Measurements from ENCODE around the gene PAPOLB.

Gene PAPOLB

GRCh38 chr7:4828720-4829383, 33.0 kb downstream of the PAPOLB start:
- DNase-seq (ENCODE audit: low spot score): no peak
- TF ChIP-seq CTCF (IDR thresholded peaks at IDR 0.05; ENCODE audit: extremely low read depth, insufficient read depth, missing control alignments): no peak
- in situ Hi-C loops (cut with MboI; ENCODE audit: low pct_unique_long_range_greater_than_20kb, low sequenced_read_pairs, unreplicated experiment): loop anchor here (25.0 kb wide), 1 partner anchor 258 kb away; no protein-coding TSS in a partner anchor

GRCh38 chr7:4825081-4825480, 36.7 kb downstream of the PAPOLB start:
- in situ Hi-C loops (cut with MboI; ENCODE audit: low pct_unique_long_range_greater_than_20kb, low sequenced_read_pairs, unreplicated experiment): loop anchor here (25.0 kb wide), 1 partner anchor 262 kb away; no protein-coding TSS in a partner anchor
- DNase-seq (ENCODE audit: low spot score): no peak
- TF ChIP-seq CTCF (IDR thresholded peaks at IDR 0.05; ENCODE audit: extremely low read depth, insufficient read depth, missing control alignments): no peak

- DNase-seq (ENCODE audit: low spot score): no peak
- TF ChIP-seq CTCF (IDR thresholded peaks at IDR 0.05; ENCODE audit: extremely low read depth, insufficient read depth, missing control alignments): no peak
- in situ Hi-C loops (cut with MboI; ENCODE audit: low pct_unique_long_range_greater_than_20kb, low sequenced_read_pairs, unreplicated experiment): no loop called here
Measured at GRCh38 chr7:4824120-4824775, 37.6 kb downstream of the PAPOLB start.

- in situ Hi-C loops (cut with MboI; ENCODE audit: low pct_unique_long_range_greater_than_20kb, low sequenced_read_pairs, unreplicated experiment): no loop called here
- no peak for TF ChIP-seq CTCF (IDR thresholded peaks at IDR 0.05; ENCODE audit: extremely low read depth, insufficient read depth, missing control alignments)
Measured at GRCh38 chr7:4823441-4824119, 38.2 kb downstream of the PAPOLB start.

GRCh38 chr7:4822677-4823076, 39.2 kb downstream of the PAPOLB start:
- TF ChIP-seq CTCF (IDR thresholded peaks at IDR 0.05; ENCODE audit: extremely low read depth, insufficient read depth, missing control alignments): no peak
- in situ Hi-C loops (cut with MboI; ENCODE audit: low pct_unique_long_range_greater_than_20kb, low sequenced_read_pairs, unreplicated experiment): no loop called here
- no peak for DNase-seq (ENCODE audit: low spot score)

More at GRCh38 chr7:4823441-4824119, 38.2 kb downstream of the PAPOLB start:
- no peak for DNase-seq (ENCODE audit: low spot score)

GRCh38 chr7:4820967-4821471, 40.8 kb downstream of the PAPOLB start:
- in situ Hi-C loops (cut with MboI; ENCODE audit: low pct_unique_long_range_greater_than_20kb, low sequenced_read_pairs, unreplicated experiment): no loop called here
- no peak for TF ChIP-seq CTCF (IDR thresholded peaks at IDR 0.05; ENCODE audit: extremely low read depth, insufficient read depth, missing control alignments)
- no peak for DNase-seq (ENCODE audit: low spot score)
